Esophagus muscularis mucosa (tissue), 4 donors: ENCODE results near the gene MTUS2.

Experiments
- EP300 ChIP-seq: sonication (generic); formaldehyde crosslinking; IDR thresholded peaks from one replicate; pipeline ENCODE4 v1.6.1; 2017; ENCODE audit warnings: antibody characterized with exemption
- POLR2A ChIP-seq: fragments of 450-650 bp; IDR thresholded peaks from one replicate; pipeline ENCODE4 v1.6.1; 2017; ENCODE audit warnings: antibody characterized with exemption, moderate library complexity, mild to moderate bottlenecking, low read depth
- POLR2AphosphoS5 ChIP-seq, 2 donors: sonication (generic); formaldehyde crosslinking; IDR thresholded peaks; one replicate each; pipeline ENCODE4 v1.6.1; 2017; ENCODE audit warnings: antibody characterized with exemption in 2 of 2
- TF ChIP-seq, protein P1 (sequence below), 3 experiments: fragments of 200-600 bp in 2 of 3; fragments of 450-650 bp in 1 of 3; sonication (generic) in 2 of 3; IDR thresholded peaks; one replicate each; pipeline ENCODE4 v1.5.1; 2017 to 2019; ENCODE audit warnings: antibody characterized with exemption in 3 of 3, mild to moderate bottlenecking in 2 of 3, moderate library complexity in 1 of 3

DNA sequence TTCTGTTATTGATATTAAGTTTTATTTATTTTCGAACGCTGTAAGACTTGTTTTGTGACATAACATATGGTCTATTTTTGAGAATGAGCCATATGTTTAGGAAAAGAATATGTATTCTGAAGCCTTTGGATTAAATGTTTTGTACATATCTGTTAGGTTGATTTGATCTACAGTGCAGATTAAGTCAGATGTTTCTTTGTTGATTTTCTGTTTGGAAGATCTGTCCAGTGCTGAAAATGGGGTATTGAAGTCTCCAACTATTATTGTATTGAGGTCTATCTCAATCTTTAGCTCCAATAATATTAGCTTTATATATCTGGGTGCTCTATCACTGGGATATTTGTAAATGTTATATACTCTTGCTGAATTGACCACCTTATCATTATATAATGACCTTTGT, 97.9 kb downstream of the MTUS2 start:
- TF ChIP-seq POLR2AphosphoS5 (IDR thresholded peaks at IDR 0.05): no peak
- TF ChIP-seq, protein P1, sequence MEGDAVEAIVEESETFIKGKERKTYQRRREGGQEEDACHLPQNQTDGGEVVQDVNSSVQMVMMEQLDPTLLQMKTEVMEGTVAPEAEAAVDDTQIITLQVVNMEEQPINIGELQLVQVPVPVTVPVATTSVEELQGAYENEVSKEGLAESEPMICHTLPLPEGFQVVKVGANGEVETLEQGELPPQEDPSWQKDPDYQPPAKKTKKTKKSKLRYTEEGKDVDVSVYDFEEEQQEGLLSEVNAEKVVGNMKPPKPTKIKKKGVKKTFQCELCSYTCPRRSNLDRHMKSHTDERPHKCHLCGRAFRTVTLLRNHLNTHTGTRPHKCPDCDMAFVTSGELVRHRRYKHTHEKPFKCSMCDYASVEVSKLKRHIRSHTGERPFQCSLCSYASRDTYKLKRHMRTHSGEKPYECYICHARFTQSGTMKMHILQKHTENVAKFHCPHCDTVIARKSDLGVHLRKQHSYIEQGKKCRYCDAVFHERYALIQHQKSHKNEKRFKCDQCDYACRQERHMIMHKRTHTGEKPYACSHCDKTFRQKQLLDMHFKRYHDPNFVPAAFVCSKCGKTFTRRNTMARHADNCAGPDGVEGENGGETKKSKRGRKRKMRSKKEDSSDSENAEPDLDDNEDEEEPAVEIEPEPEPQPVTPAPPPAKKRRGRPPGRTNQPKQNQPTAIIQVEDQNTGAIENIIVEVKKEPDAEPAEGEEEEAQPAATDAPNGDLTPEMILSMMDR (IDR thresholded peaks at IDR 0.05): no peak
- TF ChIP-seq POLR2A: no peak
- TF ChIP-seq EP300: no peak
